Stimulated activated naive CD4-positive, alpha-beta T cell treated with Interleukin-2 at 50 U/mL for 16 hours (primary cell): ENCODE data around the gene LRRC73.
"Not testable (repeated sequence)": the region's sequence is repeated elsewhere in the genome, so short reads cannot be mapped to it uniquely, and the experiment has no call there.

ENCODE experiments used
- DNase-seq: peaks from one replicate; lab custom pipeline; 2025; lab: John Stamatoyannopoulos, UW

Gene LRRC73

GRCh38 chr6:43491750-43492661 is 18.1 kb downstream of the LRRC73 start:
- DNase-seq = no peak

DNA sequence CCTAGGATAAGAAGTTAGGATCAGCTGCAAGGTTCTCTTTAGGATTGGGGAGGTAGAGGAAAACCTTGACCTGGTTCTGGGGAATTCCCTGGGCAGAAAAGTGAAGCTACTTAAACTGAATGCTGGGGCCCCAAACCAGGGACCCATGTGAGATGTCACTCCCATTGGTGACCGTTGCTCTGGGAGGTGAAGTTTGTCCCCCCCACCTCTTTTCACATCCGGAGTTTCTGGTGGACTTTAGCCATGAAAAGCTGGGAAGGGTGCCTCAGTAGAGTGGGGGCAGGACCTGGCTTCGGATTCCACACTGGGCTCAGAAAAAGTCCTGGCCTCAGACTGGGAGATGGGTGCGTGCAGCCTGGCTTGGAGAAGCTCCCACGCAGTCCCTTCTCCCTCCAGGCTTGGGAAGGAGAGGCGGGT is 19.6 kb downstream of the LRRC73 start:
- no peak for DNase-seq

- DNase-seq = no peak
These were observed 20.7 kb downstream of the LRRC73 start for GRCh38 chr6:43489277-43490072.

DNA sequence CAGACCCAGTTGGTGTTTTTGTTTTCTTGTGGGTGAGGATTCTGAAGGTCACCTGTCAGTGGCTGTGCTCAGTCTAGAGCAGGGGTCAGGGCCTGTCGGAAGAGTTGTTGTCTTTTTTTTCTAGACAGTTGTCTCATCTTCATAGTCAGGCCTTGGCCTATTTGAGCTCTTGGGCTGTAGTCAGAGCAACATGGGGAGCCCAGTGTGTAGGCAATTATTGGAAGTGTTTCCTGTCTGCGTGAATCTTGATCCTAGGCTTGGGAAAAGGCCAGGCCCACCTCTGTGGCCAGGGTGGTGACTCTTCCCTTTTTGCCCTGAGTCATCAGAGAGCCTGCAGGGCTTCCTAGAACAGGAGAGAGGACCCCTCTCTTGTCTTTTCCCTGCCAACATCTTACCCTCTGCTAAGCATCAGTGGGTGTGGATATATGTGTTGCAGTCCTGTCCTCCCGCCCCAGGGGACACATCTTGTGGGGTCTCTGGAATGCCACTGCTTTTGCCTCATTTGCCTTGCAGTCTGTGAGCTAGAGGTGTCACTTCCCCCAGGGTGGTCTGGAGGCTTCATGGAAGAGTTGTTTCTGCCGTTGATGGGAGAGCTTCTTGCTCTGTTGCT is 21.4 kb downstream of the LRRC73 start:
- DNase-seq = no peak

DNA sequence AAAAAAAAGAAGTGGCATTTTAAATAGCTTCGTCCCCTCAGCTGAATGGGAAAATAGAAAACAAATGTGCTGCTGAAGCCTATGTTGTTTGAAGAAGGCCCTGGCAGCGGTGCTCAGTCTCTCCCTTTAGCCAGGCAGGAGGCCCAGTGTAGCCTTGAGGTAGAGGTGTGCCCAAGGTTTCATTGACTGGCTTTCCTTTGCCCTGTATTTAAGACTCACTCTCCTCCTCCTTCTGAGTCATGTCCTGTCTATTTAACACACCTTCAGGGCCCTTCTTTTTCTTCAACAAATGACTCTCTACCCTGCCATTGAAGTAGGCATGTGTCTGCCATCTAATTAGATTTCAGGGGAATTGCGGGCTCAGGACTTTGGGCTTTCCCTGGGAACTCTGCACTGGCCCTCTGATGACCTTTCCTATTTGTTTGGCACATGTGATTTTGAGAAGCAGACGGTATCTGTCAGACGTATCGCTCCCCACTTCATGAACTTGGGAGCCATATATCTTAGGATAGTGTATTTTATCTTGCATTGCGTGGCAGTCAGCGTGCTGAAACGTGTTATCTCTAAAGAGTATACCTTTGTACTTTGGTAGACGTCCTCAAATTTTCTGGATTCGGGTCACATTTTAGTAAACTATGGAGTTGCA is 28.4 kb downstream of the LRRC73 start:
- DNase-seq = no peak

DNA sequence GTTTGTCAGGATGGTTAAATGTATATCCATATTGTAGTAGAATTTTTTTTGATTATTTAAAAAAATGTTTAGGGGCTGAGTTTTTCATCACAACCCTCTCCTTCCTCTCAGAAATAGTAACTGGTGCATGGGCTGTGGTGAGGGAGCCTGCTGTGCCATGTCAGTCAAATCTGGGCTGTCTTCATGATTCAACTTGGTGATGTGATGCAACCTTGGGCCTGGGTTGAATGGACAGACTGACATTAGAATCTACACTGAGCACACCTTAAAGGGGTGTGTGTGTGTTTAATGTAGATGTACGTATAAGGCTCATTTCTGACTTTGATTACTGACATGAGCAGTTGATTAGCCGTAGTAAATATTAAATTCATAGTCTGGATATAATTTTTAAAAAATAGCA is 29.1 kb downstream of the LRRC73 start:
- no peak for DNase-seq

GRCh38 chr6:43478008-43478372 is 32.2 kb downstream of the LRRC73 start:
- no peak for DNase-seq

DNA sequence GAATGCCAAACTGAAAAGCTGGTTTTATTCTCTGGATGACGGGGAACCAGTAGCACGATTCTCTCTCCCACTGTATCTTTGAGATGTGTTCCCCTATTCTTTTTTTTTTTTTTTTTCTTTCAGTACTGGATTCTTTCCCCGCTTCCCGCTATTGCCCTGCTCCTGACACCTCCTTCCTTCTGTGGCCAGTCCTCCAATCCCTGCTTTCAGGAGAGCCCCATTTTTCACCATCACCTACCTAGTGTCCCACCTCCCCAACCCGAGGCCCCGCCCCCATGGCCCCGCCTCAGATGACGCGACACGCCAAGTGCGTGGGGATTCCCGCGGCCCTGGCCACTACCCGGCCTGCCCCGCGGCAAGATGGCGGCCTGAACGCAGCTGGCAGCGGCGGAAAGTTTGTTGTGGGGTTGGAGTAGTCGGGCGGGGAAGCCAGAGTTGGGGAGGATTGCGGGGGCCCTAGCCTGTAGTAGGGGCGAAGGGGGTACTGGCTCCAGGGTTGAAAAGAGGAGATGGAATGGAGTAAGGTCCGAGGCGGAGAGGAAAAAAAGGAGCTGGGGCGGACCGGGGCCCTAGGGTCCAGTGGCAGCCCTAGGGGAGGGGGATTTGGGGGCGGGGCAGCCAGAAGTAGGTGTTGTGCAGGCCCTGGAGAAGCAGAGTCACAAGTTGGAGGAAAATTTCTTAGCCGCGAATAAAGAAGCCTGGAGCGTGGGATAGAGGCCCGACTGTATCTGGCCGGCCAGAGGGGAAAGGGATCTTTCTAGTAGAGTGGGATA is 32.7 kb downstream of the LRRC73 start, which contains the start of gene TJAP1:
Gene TJAP1 (plus strand): TSS at position 336 of the 773 bp plus-strand sequence. CDS start 21,432 bp downstream, outside the sequence.
- peak; percentile 94 for DNase-seq

DNA sequence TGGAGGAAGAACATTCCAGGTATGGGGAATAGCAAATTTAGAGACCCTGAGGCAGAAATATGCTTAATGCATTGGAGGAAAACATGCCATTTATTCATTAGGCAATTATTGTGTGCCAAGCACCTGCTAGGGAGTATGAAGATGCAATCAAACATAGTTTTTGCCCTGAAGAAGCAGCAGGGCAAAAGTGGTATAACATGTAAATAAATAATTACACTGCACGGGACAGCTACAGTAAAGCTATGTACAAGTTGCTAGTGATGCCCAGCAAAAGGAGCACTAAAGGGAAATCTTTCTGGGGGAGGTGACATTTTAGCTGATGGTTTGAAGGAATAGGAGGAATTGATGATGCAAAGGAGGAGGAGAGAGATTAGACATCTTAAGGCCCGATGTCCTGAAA is 33.4 kb downstream of the LRRC73 start:
- DNase-seq = no peak

GRCh38 chr6:43475516-43475915 is 34.6 kb downstream of the LRRC73 start:
- DNase-seq = no peak

- DNase-seq = no peak
These were observed 37.6 kb downstream of the LRRC73 start for GRCh38 chr6:43472515-43472914.

- no peak for DNase-seq
These were observed 38.7 kb downstream of the LRRC73 start for GRCh38 chr6:43471399-43471798.

DNA sequence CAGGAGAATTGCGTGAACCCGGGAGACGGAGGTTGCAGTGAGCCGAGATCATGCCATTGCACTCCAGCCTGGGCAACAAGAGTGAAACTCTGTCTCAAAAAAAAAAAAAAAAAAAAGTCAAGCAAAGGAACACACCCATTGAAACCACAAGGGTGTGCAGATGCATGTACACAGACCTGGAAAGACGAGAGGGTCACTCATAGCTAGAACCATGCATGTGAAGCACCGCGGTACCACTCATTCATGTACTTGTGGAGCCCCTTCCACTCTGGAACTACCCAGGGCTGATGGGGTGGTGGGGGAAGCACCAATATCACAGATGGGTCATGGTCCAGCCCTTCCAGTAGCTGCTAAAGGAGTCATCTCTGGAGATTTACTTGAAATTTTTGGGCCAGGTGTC is 40.2 kb downstream of the LRRC73 start:
- no peak for DNase-seq

- no peak for DNase-seq
These were observed 41.1 kb downstream of the LRRC73 start for GRCh38 chr6:43468748-43469681.

GRCh38 chr6:43468240-43468639 is 41.9 kb downstream of the LRRC73 start:
- DNase-seq = no peak

DNA sequence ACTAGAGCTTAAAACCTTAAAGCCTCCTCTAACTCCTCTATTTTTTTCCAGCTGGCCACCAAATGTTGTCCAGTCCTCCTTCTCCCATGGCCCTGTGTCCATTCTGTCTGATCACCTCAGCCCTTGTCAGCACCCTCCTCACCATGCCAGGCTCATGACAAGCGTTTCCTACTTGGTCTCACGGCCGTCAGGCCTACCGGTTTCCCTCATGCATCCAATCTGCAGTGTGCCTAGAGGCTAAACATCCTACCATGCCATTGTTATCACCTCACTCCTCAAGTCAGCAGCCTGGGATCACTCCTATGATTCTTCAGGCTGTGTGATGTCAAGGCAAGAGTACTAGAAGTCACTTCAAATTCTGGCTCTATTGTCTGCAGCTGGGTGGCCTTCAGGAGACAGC is 42.4 kb downstream of the LRRC73 start:
- DNase-seq = no peak

DNA sequence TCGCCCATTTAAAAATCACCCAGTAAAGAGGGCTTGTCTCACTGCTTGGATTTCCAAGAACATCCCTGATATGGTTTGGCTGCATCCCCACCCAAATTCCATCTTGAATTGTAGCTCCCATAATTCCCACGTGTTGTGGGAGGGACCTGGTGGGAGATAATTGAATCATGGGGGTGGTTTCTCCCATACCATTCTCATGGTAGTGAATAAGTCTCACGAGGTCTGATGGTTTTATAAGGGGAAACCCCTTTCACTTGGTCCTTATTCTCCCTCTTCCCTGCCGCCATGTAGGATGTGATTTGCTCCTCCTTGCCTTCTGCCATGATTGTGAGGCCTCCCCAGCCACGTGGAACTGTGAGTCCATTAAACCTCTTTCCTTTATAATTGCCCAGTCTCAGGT is 42.9 kb downstream of the LRRC73 start:
- not testable (repeated sequence) for DNase-seq

GRCh38 chr6:43465948-43466347 is 44.2 kb downstream of the LRRC73 start:
- DNase-seq = no peak

- DNase-seq = no peak
These were observed 45.8 kb downstream of the LRRC73 start for GRCh38 chr6:43464337-43464736.

GRCh38 chr6:43461936-43462335 is 48.2 kb downstream of the LRRC73 start:
- no peak for DNase-seq
